Measurements from ENCODE around the gene TMTC3. TPM values are rescaled to one million over a fixed set of nuclear protein-coding genes. Genes with fewer than 3 reads are reported as not detected.

TMTC3 gene
- polyA plus RNA-seq, 2 of the 4 experiments (the other 2 are of a cell fraction): 12.0 to 34.9 TPM

DNA sequence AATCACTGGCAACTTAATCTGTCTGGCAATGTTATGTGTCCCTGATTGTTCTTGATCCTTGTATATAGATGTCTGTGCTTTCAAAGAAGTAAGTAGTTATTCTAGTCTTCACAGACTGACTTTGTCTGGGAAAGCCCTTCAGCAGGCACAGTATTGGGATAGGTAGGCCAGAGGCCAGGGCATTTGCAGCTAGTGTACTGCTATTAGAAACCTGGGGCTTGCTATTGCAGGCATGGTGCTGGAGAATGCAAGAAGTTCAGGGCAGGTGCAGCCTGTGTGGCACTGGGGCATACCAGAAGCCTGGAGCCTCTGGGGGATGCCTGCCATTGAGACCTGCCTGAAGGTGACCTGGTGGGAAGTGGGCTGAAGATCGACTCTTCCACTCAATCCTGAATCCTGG, 96.3 kb downstream of the TMTC3 start (continued):
- TF ChIP-seq, protein P1, sequence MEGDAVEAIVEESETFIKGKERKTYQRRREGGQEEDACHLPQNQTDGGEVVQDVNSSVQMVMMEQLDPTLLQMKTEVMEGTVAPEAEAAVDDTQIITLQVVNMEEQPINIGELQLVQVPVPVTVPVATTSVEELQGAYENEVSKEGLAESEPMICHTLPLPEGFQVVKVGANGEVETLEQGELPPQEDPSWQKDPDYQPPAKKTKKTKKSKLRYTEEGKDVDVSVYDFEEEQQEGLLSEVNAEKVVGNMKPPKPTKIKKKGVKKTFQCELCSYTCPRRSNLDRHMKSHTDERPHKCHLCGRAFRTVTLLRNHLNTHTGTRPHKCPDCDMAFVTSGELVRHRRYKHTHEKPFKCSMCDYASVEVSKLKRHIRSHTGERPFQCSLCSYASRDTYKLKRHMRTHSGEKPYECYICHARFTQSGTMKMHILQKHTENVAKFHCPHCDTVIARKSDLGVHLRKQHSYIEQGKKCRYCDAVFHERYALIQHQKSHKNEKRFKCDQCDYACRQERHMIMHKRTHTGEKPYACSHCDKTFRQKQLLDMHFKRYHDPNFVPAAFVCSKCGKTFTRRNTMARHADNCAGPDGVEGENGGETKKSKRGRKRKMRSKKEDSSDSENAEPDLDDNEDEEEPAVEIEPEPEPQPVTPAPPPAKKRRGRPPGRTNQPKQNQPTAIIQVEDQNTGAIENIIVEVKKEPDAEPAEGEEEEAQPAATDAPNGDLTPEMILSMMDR (IDR thresholded peaks at IDR 0.05): no peak
- TF ChIP-seq HEYL (CRISPR knock-in tag; IDR thresholded peaks at IDR 0.05) (no peak), RNF2 (IDR thresholded peaks at IDR 0.05; ENCODE audit: borderline replicate concordance, low read depth) (no peak), RAD21 (conservative IDR thresholded peaks at IDR 0.05 in 1 of 2, IDR thresholded peaks at IDR 0.05 in 1 of 2) (no peak)

DNA sequence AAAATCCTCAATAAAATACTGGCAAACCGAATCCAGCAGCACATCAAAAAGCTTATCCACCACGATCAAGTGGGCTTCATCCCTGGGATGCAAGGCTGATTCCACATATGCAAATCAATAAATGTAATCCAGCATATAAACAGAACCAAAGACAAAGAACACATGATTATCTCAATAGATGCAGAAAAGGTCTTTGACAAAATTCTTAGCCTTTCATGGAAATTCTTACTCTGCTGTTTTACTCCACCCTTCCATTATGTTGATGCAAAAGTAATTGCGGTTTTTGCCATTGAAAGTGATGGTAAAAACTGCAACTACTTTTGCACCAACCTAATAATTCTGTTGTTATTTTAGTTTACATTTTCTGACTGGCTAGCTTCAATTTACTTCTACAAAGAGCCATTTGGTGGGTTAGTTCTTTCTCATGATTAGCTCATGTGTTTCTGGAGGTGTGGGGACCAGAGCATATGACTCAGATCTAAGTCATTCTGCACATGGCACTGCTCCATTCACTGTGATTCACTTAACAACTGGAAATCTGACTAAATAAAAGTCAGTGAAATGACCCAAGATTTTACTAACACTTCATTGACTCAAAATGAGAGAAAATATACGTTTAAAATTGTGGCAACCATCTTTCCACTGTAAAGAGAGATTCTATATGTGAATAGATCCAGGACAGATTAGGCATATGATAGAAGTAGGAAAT, 99.9 kb downstream of the TMTC3 start:
- Histone ChIP-seq H3K4me1 (peaks cover 31% of the 10 kb centered on the region), H3K9me3 (peaks cover 3% of the 10 kb centered on the region; the same call in 1 of the 3 replicates), H3K4me2 (peak overlapping the region; percentile 54), H3K27ac (peak overlapping the region; percentile 57 to 73), H3K4me3 (no peak overlapping the region)
- 63% methylated on average over 4 of the region's 4 CpGs for WGBS (ENCODE audit: missing lambda C conversion rate)
- TF ChIP-seq RNF2 (IDR thresholded peaks at IDR 0.05; ENCODE audit: borderline replicate concordance, low read depth): no peak
- TF ChIP-seq MAFK (IDR thresholded peaks at IDR 0.05; ENCODE audit: partially characterized antibody): no peak
- TF ChIP-seq GATA3 (IDR thresholded peaks at IDR 0.05; ENCODE audit: borderline replicate concordance): peak; percentile 26; the same call in 1 of the 2 replicates
- TF ChIP-seq JUN (IDR thresholded peaks at IDR 0.05): no peak
- TF ChIP-seq, protein P2, sequence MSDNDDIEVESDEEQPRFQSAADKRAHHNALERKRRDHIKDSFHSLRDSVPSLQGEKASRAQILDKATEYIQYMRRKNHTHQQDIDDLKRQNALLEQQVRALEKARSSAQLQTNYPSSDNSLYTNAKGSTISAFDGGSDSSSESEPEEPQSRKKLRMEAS (IDR thresholded peaks at IDR 0.05): peak; percentile 85
- TF ChIP-seq SMC3 (IDR thresholded peaks at IDR 0.05): no peak; the same call in 2 of the 3 replicates
- TF ChIP-seq FOSL2 (IDR thresholded peaks at IDR 0.05): peak; percentile 89
- peak; percentile 83 for TF ChIP-seq FOSL2 (CRISPR knock-in tag; IDR thresholded peaks at IDR 0.05)
- TF ChIP-seq, protein P3, sequence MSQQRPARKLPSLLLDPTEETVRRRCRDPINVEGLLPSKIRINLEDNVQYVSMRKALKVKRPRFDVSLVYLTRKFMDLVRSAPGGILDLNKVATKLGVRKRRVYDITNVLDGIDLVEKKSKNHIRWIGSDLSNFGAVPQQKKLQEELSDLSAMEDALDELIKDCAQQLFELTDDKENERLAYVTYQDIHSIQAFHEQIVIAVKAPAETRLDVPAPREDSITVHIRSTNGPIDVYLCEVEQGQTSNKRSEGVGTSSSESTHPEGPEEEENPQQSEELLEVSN (IDR thresholded peaks at IDR 0.05; ENCODE audit: borderline replicate concordance, low read depth): no peak; the same call in 1 of the 2 replicates
- 0 out of 2 replicates have a peak, but pooled peaks have one; percentile 35 for TF ChIP-seq ZSCAN20 (CRISPR knock-in tag; IDR thresholded peaks at IDR 0.05)
- TF ChIP-seq, protein P4, sequence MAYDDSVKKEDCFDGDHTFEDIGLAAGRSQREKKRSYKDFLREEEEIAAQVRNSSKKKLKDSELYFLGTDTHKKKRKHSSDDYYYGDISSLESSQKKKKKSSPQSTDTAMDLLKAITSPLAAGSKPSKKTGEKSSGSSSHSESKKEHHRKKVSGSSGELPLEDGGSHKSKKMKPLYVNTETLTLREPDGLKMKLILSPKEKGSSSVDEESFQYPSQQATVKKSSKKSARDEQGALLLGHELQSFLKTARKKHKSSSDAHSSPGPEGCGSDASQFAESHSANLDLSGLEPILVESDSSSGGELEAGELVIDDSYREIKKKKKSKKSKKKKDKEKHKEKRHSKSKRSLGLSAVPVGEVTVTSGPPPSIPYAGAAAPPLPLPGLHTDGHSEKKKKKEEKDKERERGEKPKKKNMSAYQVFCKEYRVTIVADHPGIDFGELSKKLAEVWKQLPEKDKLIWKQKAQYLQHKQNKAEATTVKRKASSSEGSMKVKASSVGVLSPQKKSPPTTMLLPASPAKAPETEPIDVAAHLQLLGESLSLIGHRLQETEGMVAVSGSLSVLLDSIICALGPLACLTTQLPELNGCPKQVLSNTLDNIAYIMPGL (CRISPR knock-in tag; IDR thresholded peaks at IDR 0.05; ENCODE audit: borderline replicate concordance): no peak
- peak; percentile 86 for TF ChIP-seq JUNB (IDR thresholded peaks at IDR 0.05)
- no peak for TF ChIP-seq NFE2L2 (conservative IDR thresholded peaks at IDR 0.05; ENCODE audit: low read length)
- TF ChIP-seq, protein P5, sequence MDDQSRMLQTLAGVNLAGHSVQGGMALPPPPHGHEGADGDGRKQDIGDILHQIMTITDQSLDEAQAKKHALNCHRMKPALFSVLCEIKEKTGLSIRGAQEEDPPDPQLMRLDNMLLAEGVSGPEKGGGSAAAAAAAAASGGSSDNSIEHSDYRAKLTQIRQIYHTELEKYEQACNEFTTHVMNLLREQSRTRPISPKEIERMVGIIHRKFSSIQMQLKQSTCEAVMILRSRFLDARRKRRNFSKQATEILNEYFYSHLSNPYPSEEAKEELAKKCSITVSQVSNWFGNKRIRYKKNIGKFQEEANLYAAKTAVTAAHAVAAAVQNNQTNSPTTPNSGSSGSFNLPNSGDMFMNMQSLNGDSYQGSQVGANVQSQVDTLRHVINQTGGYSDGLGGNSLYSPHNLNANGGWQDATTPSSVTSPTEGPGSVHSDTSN (IDR thresholded peaks at IDR 0.05): no peak
- TF ChIP-seq ESRRA (IDR thresholded peaks at IDR 0.05; ENCODE audit: borderline replicate concordance, low read length): no peak
- no peak for TF ChIP-seq MYC (IDR thresholded peaks at IDR 0.05; ENCODE audit: borderline replicate concordance, low read length)
- TF ChIP-seq ZNF302 (CRISPR knock-in tag; IDR thresholded peaks at IDR 0.05): no peak
- no peak for TF ChIP-seq NPAS2 (CRISPR knock-in tag; IDR thresholded peaks at IDR 0.05; ENCODE audit: borderline replicate concordance)
- ChIA-PET CTCF (interaction anchor here (0.6 to 2.0 kb wide), 3 partner anchors 10 to 153 kb away, joined by 3 to 4 read pairs (median 3); no protein-coding TSS in a partner anchor), POLR2A (interaction anchor here (0.6 kb wide), 1 partner anchor 57 kb away, joined by 3 read pairs; no protein-coding TSS in a partner anchor)
- DNase-seq (ENCODE audit: low read depth in 1 of 2, low spot score in 1 of 2): peak; percentile 31 to 78
- FAIRE-seq: peak; percentile 88
- ATAC-seq: peak; percentile 84 to 98

Data from A549 (cell line).